Measurements from ENCODE around the gene CC2D2A. TPM values are rescaled to one million over a fixed set of nuclear protein-coding genes. Genes with fewer than 3 reads are reported as not detected.

CC2D2A gene
- total and polyA plus RNA-seq, 4 donors, result 9.2 to 63.7 (median 24.8) TPM

GRCh38 chr4:15584785-15585184 is 115.1 kb downstream of the CC2D2A start:
- no peak overlapping the region for H3K4me3 ChIP-seq
- ATAC-seq (ENCODE audit: insufficient read depth, low FRiP score), result no peak
- no peak overlapping the region for H3K27ac ChIP-seq (ENCODE audit: low read depth in 1 of 2, low read length in 1 of 2)
- no peak overlapping the region for H3K9ac ChIP-seq (ENCODE audit: insufficient read depth in 1 of 2, low read length in 2 of 2)
- TF ChIP-seq CTCF (IDR thresholded peaks at IDR 0.05; ENCODE audit: control extremely low read depth, extremely low read depth), result no peak
- 97 to 100% methylated on average over 1 of the region's 1 CpG for WGBS, 2 donors
- peaks cover 0 to 11% (median 5%) of the 10 kb centered on the region in 4 donors for H3K36me3 ChIP-seq (ENCODE audit: control insufficient read depth in 4 of 4, insufficient read depth in 4 of 4, low read length in 4 of 4)
- H3K27me3 ChIP-seq (ENCODE audit: control insufficient read depth in 3 of 3, insufficient read depth in 3 of 3, low read length in 2 of 3), result no peaks in the 10 kb centered on the region
- no peaks in the 10 kb centered on the region for H3K9me3 ChIP-seq (ENCODE audit: control insufficient read depth in 4 of 4, insufficient read depth in 3 of 4, low read length in 3 of 4)
- DNase-seq, result no peak
- H3K4me1 ChIP-seq (ENCODE audit: control insufficient read depth in 5 of 5, insufficient read depth in 5 of 5, low read length in 5 of 5), result peaks cover 0 to 1% (median 0%) of the 10 kb centered on the region in 5 donors

GRCh38 chr4:15585331-15585730 is 115.6 kb downstream of the CC2D2A start:
- no peak for DNase-seq
- H3K27me3 ChIP-seq (ENCODE audit: control insufficient read depth in 3 of 3, insufficient read depth in 3 of 3, low read length in 2 of 3), result no peaks in the 10 kb centered on the region
- no peaks in the 10 kb centered on the region for H3K9me3 ChIP-seq (ENCODE audit: control insufficient read depth in 4 of 4, insufficient read depth in 3 of 4, low read length in 3 of 4)
- H3K36me3 ChIP-seq (ENCODE audit: control insufficient read depth in 4 of 4, insufficient read depth in 4 of 4, low read length in 4 of 4), result peaks cover 0 to 11% (median 5%) of the 10 kb centered on the region in 4 donors
- no peak overlapping the region for H3K27ac ChIP-seq (ENCODE audit: low read depth in 1 of 2, low read length in 1 of 2)
- no peak overlapping the region for H3K4me3 ChIP-seq
- ATAC-seq (ENCODE audit: insufficient read depth, low FRiP score), result no peak
- TF ChIP-seq CTCF (IDR thresholded peaks at IDR 0.05; ENCODE audit: control extremely low read depth, extremely low read depth), result no peak
- 96 to 98% methylated on average over 2 of the region's 2 CpGs for WGBS, 2 donors
- peaks cover 0 to 1% (median 0%) of the 10 kb centered on the region in 5 donors for H3K4me1 ChIP-seq (ENCODE audit: control insufficient read depth in 5 of 5, insufficient read depth in 5 of 5, low read length in 5 of 5)
- no peak overlapping the region for H3K9ac ChIP-seq (ENCODE audit: insufficient read depth in 1 of 2, low read length in 2 of 2)

GRCh38 chr4:15586066-15586465 is 116.4 kb downstream of the CC2D2A start:
- Histone ChIP-seq H3K36me3 (ENCODE audit: control insufficient read depth in 4 of 4, insufficient read depth in 4 of 4, low read length in 4 of 4) (peaks cover 0 to 8% (median 6%) of the 10 kb centered on the region in 4 donors), H3K4me3 (no peak overlapping the region), H3K9me3 (ENCODE audit: control insufficient read depth in 4 of 4, insufficient read depth in 3 of 4, low read length in 3 of 4) (no peaks in the 10 kb centered on the region), H3K27ac (ENCODE audit: low read depth in 1 of 2, low read length in 1 of 2) (no peak overlapping the region), H3K4me1 (ENCODE audit: control insufficient read depth in 5 of 5, insufficient read depth in 5 of 5, low read length in 5 of 5) (peaks cover 0 to 1% (median 0%) of the 10 kb centered on the region in 5 donors), H3K9ac (ENCODE audit: insufficient read depth in 1 of 2, low read length in 2 of 2) (no peak overlapping the region), H3K27me3 (ENCODE audit: control insufficient read depth in 3 of 3, insufficient read depth in 3 of 3, low read length in 2 of 3) (no peaks in the 10 kb centered on the region)
- 36 to 66% methylated on average over 1 of the region's 1 CpG for WGBS, 2 donors
- ATAC-seq (ENCODE audit: insufficient read depth, low FRiP score) (no peak), DNase-seq (no peak)
- TF ChIP-seq CTCF (IDR thresholded peaks at IDR 0.05; ENCODE audit: control extremely low read depth, extremely low read depth), result no peak

GRCh38 chr4:15587649-15588048 is 118.0 kb downstream of the CC2D2A start:
- no peak for TF ChIP-seq CTCF (IDR thresholded peaks at IDR 0.05; ENCODE audit: control extremely low read depth, extremely low read depth)
- 58 to 62% methylated on average over 3 of the region's 3 CpGs for WGBS, 2 donors
- ATAC-seq (ENCODE audit: insufficient read depth, low FRiP score) (no peak), DNase-seq (no peak)
- Histone ChIP-seq H3K36me3 (ENCODE audit: control insufficient read depth in 4 of 4, insufficient read depth in 4 of 4, low read length in 4 of 4) (peaks cover 0 to 8% (median 6%) of the 10 kb centered on the region in 4 donors), H3K4me3 (no peak overlapping the region), H3K27ac (ENCODE audit: low read depth in 1 of 2, low read length in 1 of 2) (no peak overlapping the region), H3K27me3 (ENCODE audit: control insufficient read depth in 3 of 3, insufficient read depth in 3 of 3, low read length in 2 of 3) (no peaks in the 10 kb centered on the region), H3K4me1 (ENCODE audit: control insufficient read depth in 5 of 5, insufficient read depth in 5 of 5, low read length in 5 of 5) (peaks cover 0 to 2% (median 0%) of the 10 kb centered on the region in 5 donors), H3K9ac (ENCODE audit: insufficient read depth in 1 of 2, low read length in 2 of 2) (no peak overlapping the region), H3K9me3 (ENCODE audit: control insufficient read depth in 4 of 4, insufficient read depth in 3 of 4, low read length in 3 of 4) (no peaks in the 10 kb centered on the region)

Measured in lung (tissue), 12 donors.